Measurements from ENCODE around the gene EHD2.
"Not testable (repeated sequence)": the region's sequence is repeated elsewhere in the genome, so short reads cannot be mapped to it uniquely, and the experiment has no call there.

The EHD2 gene

GRCh38 chr19:47745010-47745901 lies 32.0 kb downstream of the EHD2 start, which contains the start of gene NOP53:
Gene NOP53 (plus strand): TSS chr19:47745546. CDS start chr19:47745560, 14 bp downstream.
- Mint-ChIP-seq H3K4me3 (peak within 1 kb of the TSS; percentile 99), H3K9me3 (no peaks in the 10 kb centered on the region), H3K27ac (peak within 1 kb of the TSS; percentile 97), H3K36me3 (ENCODE audit: low read depth) (peaks cover 23% of the 10 kb centered on the region), H3K27me3 (ENCODE audit: low read depth, poor library complexity) (peaks cover 9% of the 10 kb centered on the region), H3K4me1 (peaks cover 26% of the 10 kb centered on the region)
- no peak for TF ChIP-seq CTCF (IDR thresholded peaks at IDR 0.05)
- DNase-seq = peak; percentile 97

- H3K27me3 Mint-ChIP-seq (ENCODE audit: low read depth, poor library complexity); DNase-seq; H3K9me3 Mint-ChIP-seq; H3K27ac Mint-ChIP-seq: not testable (repeated sequence)
- Mint-ChIP-seq H3K36me3 (ENCODE audit: low read depth) (peaks cover 23% of the 10 kb centered on the region), H3K4me3 (peak overlapping the region; percentile 99), H3K4me1 (peaks cover 26% of the 10 kb centered on the region)
Observed at GRCh38 chr19:47746129-47746528, 32.9 kb downstream of the EHD2 start.

- Mint-ChIP-seq H3K36me3 (ENCODE audit: low read depth) (peaks cover 38% of the 10 kb centered on the region), H3K4me1 (peaks cover 22% of the 10 kb centered on the region), H3K4me3 (no peak overlapping the region), H3K27ac (no peak overlapping the region), H3K9me3 (no peaks in the 10 kb centered on the region), H3K27me3 (ENCODE audit: low read depth, poor library complexity) (no peaks in the 10 kb centered on the region)
- no peak for DNase-seq
- TF ChIP-seq CTCF (IDR thresholded peaks at IDR 0.05) = no peak
Observed at GRCh38 chr19:47749326-47749725, 36.1 kb downstream of the EHD2 start.

GRCh38 chr19:47750752-47751151 lies 37.5 kb downstream of the EHD2 start:
- TF ChIP-seq CTCF (IDR thresholded peaks at IDR 0.05) = no peak
- Mint-ChIP-seq H3K4me3 (no peak overlapping the region), H3K27ac (no peak overlapping the region), H3K27me3 (ENCODE audit: low read depth, poor library complexity) (no peaks in the 10 kb centered on the region), H3K36me3 (ENCODE audit: low read depth) (peaks cover 38% of the 10 kb centered on the region), H3K4me1 (peaks cover 17% of the 10 kb centered on the region), H3K9me3 (no peaks in the 10 kb centered on the region)
- DNase-seq = no peak

DNA sequence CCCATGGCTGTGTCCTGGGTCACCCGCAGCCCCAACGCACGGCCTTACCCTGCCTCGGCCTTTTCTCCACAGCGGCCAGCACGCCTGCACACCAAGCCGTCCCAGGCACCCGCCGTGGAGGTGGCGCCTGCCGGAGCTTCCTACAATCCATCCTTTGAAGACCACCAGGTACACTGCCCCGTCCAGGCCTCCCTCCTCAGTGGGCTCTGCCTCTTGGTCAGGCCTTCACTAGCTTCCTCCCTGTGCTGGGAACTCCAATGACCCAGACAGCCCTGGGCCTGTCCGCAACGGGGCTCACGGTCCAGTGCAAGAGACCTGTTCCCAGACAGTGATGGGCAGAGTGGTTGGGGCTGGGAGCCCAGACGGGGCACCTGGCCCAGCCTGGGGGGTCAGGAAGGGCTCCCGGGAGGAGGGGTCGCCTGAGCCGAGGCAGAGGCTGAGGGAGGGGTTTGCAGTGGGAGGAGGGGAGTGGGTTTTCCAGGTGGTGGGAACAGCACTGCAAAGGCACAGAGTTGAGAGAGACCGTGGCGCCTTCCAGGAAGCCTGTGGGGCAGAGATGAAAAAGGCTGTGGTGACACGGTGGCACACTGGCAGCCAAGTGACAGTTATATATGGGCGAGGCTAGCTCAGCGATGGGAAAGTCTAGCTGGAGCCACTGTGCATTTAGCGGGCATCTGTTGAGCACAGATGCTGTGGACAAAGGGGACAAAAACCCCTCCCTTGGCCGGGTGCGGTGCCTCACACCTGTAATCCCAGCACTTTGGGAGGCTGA lies 39.4 kb downstream of the EHD2 start:
- Mint-ChIP-seq H3K27me3 (ENCODE audit: low read depth, poor library complexity) (no peaks in the 10 kb centered on the region), H3K4me3 (no peak overlapping the region), H3K36me3 (ENCODE audit: low read depth) (peaks cover 42% of the 10 kb centered on the region), H3K4me1 (peaks cover 11% of the 10 kb centered on the region), H3K27ac (no peak overlapping the region), H3K9me3 (no peaks in the 10 kb centered on the region)
- no peak for TF ChIP-seq CTCF (IDR thresholded peaks at IDR 0.05)
- DNase-seq = no peak
